Upper lobe of left lung (tissue), 4 donors: ENCODE measurements around the gene KMT2C.

ENCODE experiments used
- EP300 ChIP-seq, 4 donors: sonication (generic); formaldehyde crosslinking; IDR thresholded peaks; one replicate each; pipeline ENCODE4 v1.5.1; 2017; ENCODE audit warnings: antibody characterized with exemption in 4 of 4, control low read depth in 2 of 4
- POLR2A ChIP-seq, 4 donors: fragments of 450-650 bp; IDR thresholded peaks; one replicate each; pipeline ENCODE4 v1.5.1; 2016 to 2017; ENCODE audit warnings: antibody characterized with exemption in 4 of 4, mild to moderate bottlenecking in 2 of 4
- TF ChIP-seq, protein P1 (sequence below), 6 experiments: fragments of 450-650 bp in 4 of 6; fragments of 200-600 bp in 2 of 6; sonication (generic) in 2 of 6; IDR thresholded peaks; one replicate each; pipeline ENCODE4 v1.5.1; 2016 to 2019; ENCODE audit warnings: antibody characterized with exemption in 6 of 6

GRCh38 chr7:152414779-152415178 is 21.0 kb downstream of the KMT2C start:
- TF ChIP-seq EP300 (IDR thresholded peaks at IDR 0.05), result no peak
- no peak for TF ChIP-seq POLR2A (IDR thresholded peaks at IDR 0.05)
- TF ChIP-seq, protein P1, sequence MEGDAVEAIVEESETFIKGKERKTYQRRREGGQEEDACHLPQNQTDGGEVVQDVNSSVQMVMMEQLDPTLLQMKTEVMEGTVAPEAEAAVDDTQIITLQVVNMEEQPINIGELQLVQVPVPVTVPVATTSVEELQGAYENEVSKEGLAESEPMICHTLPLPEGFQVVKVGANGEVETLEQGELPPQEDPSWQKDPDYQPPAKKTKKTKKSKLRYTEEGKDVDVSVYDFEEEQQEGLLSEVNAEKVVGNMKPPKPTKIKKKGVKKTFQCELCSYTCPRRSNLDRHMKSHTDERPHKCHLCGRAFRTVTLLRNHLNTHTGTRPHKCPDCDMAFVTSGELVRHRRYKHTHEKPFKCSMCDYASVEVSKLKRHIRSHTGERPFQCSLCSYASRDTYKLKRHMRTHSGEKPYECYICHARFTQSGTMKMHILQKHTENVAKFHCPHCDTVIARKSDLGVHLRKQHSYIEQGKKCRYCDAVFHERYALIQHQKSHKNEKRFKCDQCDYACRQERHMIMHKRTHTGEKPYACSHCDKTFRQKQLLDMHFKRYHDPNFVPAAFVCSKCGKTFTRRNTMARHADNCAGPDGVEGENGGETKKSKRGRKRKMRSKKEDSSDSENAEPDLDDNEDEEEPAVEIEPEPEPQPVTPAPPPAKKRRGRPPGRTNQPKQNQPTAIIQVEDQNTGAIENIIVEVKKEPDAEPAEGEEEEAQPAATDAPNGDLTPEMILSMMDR (IDR thresholded peaks at IDR 0.05), result no peak
